ENCODE results near the gene STK16. TPM values are rescaled to one million over a fixed set of nuclear protein-coding genes. Genes with fewer than 3 reads are reported as not detected.

STK16 gene
- total and polyA plus RNA-seq, 2 of the 13 experiments (the other 11 are each of a cell fraction or from before 2014, with no cell fraction given), result 28.0 to 50.9 TPM

DNA sequence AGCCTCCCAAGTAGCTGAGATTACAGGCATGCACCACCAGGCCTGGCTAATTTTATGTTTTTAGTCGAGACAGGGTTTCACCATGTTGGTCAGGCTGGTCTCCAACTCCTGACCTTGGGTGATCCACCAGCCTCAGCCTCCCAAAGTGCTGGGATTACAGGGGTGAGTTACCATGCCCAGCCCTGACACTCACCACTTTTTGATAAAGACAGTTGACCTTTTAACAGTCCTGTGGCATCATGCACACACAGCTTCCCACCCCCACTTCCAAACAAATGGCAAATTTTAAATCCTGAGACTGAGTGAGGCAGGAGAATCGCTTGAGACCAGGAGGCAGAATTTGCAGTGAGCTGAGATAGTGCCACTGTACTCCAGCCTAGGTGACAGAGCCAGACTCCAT, 27.7 kb downstream of the STK16 start (continued):
- TF ChIP-seq ZSCAN25 (CRISPR knock-in tag; IDR thresholded peaks at IDR 0.05), result peak; percentile 69; the same call in 1 of the 2 replicates

DNA sequence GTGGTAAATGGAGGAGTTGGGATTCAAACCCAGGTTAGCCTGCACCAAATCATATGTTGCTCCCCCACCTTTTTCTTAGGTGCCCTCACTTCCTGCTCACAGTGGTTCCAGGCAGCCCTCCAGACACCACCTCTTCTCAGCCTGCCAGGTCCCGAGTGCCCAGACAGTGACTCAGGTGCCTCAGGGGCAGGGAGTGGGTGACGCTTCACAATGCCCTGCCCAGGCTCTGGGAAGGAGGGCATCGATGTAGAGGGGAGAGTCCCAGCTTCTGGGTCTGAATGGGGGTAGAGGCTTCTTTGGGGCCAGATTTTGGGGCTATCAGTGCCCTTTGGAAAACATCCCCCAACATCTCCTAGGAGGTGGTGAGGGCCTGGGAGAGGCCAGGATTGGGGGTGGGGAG, 28.7 kb downstream of the STK16 start:
- POLR2A ChIA-PET, result interaction anchor here (0.6 to 1.8 kb wide), 11 partner anchors 12 to 272 kb away, joined by 3 to 16 read pairs (median 4); partner anchors contain the start of genes CNPPD1, GLB1L, STK16 and TUBA4A
- Histone ChIP-seq H4K20me1 (ENCODE audit: insufficient read depth, low read length) (no peaks in the 10 kb centered on the region), H3K9me3 (ENCODE audit: low read length) (no peaks in the 10 kb centered on the region), H3K4me2 (ENCODE audit: low read depth, low read length) (peak overlapping the region; percentile 40), H3K4me3 (replicated peaks in 1 of 3; ENCODE audit: insufficient read depth in 1 of 3, low read depth in 2 of 3, low read length in 3 of 3) (peak overlapping the region in 1 of 3 experiments; percentile 18; a peak in 1 of 6 replicates), H2AFZ (ENCODE audit: low read length) (no peak overlapping the region), H3K27ac (ENCODE audit: extremely low read length, insufficient read depth, low read length) (no peak overlapping the region), H3K36me3 (replicated peaks in 1 of 2; ENCODE audit: control insufficient read depth in 1 of 2, insufficient read depth in 2 of 2, low read length in 2 of 2) (no peaks in the 10 kb centered on the region), H3K27me3 (ENCODE audit: control insufficient read depth in 1 of 2, insufficient read depth in 2 of 2, low read length in 2 of 2) (peaks cover 0 to 9% of the 10 kb centered on the region in 2 experiments; a peak in 1 of 5 replicates), H3K4me1 (ENCODE audit: insufficient read depth, low read length) (peaks cover 54% of the 10 kb centered on the region), H3K79me2 (ENCODE audit: insufficient read depth, low read length) (no peaks in the 10 kb centered on the region), H3K9ac (ENCODE audit: insufficient read depth, low read depth, low read length) (no peak overlapping the region)
- 14% methylated on average over 3 of the region's 3 CpGs for WGBS (ENCODE audit: low lambda C conversion rate)
- no peak for FAIRE-seq
- CTCF ChIA-PET (ENCODE audit: low intra/inter-chr PET ratio, low total read pairs), result no interaction called here
- BruUV-seq (replicated peaks), result no TSS peak
- ATAC-seq, result no peak
- no peak for DNase-seq (ENCODE audit: low spot score)
- intact Hi-C loops (cut with micrococcal nuclease; ENCODE audit: unreplicated experiment) (loop anchor here (1.0 kb wide), 1 partner anchor 45 kb away; the partner anchor contains the start of genes ANKZF1 and ATG9A), in situ Hi-C loops (cut with HindIII; ENCODE audit: extremely low pct_ligation_motif_present, low pct_unique_long_range_greater_than_20kb) (no loop called here)
- TF ChIP-seq CAMTA2 (CRISPR knock-in tag; IDR thresholded peaks at IDR 0.05; ENCODE audit: borderline replicate concordance) (no peak), NCOA2 (CRISPR knock-in tag; IDR thresholded peaks at IDR 0.05) (no peak), POLR2G (IDR thresholded peaks at IDR 0.05; ENCODE audit: low read depth, low read length) (no peak), ZBTB20 (CRISPR knock-in tag; IDR thresholded peaks at IDR 0.05; ENCODE audit: borderline replicate concordance, low read depth) (no peak), MBD4 (IDR thresholded peaks at IDR 0.05; ENCODE audit: borderline replicate concordance, low read length) (no peak), MTA3 (CRISPR knock-in tag; IDR thresholded peaks at IDR 0.05) (no peak)
- TF ChIP-seq, protein P1, sequence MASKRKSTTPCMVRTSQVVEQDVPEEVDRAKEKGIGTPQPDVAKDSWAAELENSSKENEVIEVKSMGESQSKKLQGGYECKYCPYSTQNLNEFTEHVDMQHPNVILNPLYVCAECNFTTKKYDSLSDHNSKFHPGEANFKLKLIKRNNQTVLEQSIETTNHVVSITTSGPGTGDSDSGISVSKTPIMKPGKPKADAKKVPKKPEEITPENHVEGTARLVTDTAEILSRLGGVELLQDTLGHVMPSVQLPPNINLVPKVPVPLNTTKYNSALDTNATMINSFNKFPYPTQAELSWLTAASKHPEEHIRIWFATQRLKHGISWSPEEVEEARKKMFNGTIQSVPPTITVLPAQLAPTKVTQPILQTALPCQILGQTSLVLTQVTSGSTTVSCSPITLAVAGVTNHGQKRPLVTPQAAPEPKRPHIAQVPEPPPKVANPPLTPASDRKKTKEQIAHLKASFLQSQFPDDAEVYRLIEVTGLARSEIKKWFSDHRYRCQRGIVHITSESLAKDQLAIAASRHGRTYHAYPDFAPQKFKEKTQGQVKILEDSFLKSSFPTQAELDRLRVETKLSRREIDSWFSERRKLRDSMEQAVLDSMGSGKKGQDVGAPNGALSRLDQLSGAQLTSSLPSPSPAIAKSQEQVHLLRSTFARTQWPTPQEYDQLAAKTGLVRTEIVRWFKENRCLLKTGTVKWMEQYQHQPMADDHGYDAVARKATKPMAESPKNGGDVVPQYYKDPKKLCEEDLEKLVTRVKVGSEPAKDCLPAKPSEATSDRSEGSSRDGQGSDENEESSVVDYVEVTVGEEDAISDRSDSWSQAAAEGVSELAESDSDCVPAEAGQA (IDR thresholded peaks at IDR 0.05; ENCODE audit: low read depth), result no peak
- TF ChIP-seq, protein P1 (CRISPR knock-in tag; IDR thresholded peaks at IDR 0.05; ENCODE audit: borderline replicate concordance), result no peak
- TF ChIP-seq, protein P2, sequence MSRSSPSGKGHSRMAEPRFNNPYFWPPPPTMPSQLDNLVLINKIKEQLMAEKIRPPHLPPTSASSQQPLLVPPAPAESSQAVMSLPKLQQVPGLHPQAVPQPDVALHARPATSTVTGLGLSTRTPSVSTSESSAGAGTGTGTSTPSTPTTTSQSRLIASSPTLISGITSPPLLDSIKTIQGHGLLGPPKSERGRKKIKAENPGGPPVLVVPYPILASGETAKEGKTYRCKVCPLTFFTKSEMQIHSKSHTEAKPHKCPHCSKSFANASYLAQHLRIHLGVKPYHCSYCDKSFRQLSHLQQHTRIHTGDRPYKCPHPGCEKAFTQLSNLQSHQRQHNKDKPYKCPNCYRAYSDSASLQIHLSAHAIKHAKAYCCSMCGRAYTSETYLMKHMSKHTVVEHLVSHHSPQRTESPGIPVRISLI (CRISPR knock-in tag; IDR thresholded peaks at IDR 0.05; ENCODE audit: borderline replicate concordance), result no peak
- TF ChIP-seq, protein P3, sequence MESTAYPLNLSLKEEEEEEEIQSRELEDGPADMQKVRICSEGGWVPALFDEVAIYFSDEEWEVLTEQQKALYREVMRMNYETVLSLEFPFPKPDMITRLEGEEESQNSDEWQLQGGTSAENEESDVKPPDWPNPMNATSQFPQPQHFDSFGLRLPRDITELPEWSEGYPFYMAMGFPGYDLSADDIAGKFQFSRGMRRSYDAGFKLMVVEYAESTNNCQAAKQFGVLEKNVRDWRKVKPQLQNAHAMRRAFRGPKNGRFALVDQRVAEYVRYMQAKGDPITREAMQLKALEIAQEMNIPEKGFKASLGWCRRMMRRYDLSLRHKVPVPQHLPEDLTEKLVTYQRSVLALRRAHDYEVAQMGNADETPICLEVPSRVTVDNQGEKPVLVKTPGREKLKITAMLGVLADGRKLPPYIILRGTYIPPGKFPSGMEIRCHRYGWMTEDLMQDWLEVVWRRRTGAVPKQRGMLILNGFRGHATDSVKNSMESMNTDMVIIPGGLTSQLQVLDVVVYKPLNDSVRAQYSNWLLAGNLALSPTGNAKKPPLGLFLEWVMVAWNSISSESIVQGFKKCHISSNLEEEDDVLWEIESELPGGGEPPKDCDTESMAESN (CRISPR knock-in tag; conservative IDR thresholded peaks at IDR 0.05), result no peak
